Lower lobe of right lung (tissue), 2 donors: ENCODE data around the gene MFSD11. TPM values are rescaled to one million over a fixed set of nuclear protein-coding genes. Genes with fewer than 3 reads are reported as not detected.

Experiments
- ATAC-seq, 2 donors: fragments of 200-7000 bp; cut with Tn5 transposase; one replicate each; pipeline ENCODE4 v1.9.1; 2020 to 2022; ENCODE audit warnings: mild to moderate bottlenecking in 2 of 2, moderate library complexity in 2 of 2
- DNase-seq: peaks from one replicate; pipeline ENCODE4 v3.0.0-alpha.2; 2020
- H3K27ac ChIP-seq: fragments of 200-600 bp; one replicate; pipeline ENCODE4 v1.8.0; 2022
- H3K27me3 ChIP-seq: fragments of 200-600 bp; one replicate; pipeline ENCODE4 v1.8.0; 2022; ENCODE audit warnings: low read depth
- H3K36me3 ChIP-seq: fragments of 200-600 bp; one replicate; pipeline ENCODE4 v1.8.0; 2022; ENCODE audit warnings: mild to moderate bottlenecking
- H3K4me1 ChIP-seq: fragments of 200-600 bp; one replicate; pipeline ENCODE4 v1.8.0; 2022
- H3K4me3 ChIP-seq: fragments of 200-600 bp; one replicate; pipeline ENCODE4 v1.8.0; 2022; ENCODE audit warnings: mild to moderate bottlenecking
- H3K9me3 ChIP-seq: fragments of 200-600 bp; one replicate; pipeline ENCODE4 v1.8.0; 2022
- CTCF ChIP-seq: fragments of 200-600 bp; IDR thresholded peaks from one replicate; pipeline ENCODE4 v1.8.0; 2022; ENCODE audit warnings: antibody characterized with exemption, mild to moderate bottlenecking
- intact Hi-C: fragments of 100-400 bp; cut with DNase I; formaldehyde crosslinking; loops from one replicate; pipeline ENCODE4 v1.11.0; 2022
- microRNA-seq: library from miRNA; unstranded; fragments of <30 nt; microRNA quantifications from one replicate; pipeline ENCODE4 v1.2.0, GENCODE V29; 2020; ENCODE audit warnings: borderline number of aligned reads
- total RNA-seq: library from RNA; stranded (reverse); fragmentation: NEBNext Ultra II Directional; extraction: Animal tissue kit (Norgen Biotek cat#: 25700); gene quantifications from one replicate; pipeline ENCODE4 v1.2.1, GENCODE V29; 2021
- donor health status: DM: no; HTN: yes; CAD: no; lungs with severe emphysema.

MFSD11 gene
- total RNA-seq, 1 donor from 2014 or later, result 32.2 TPM

DNA sequence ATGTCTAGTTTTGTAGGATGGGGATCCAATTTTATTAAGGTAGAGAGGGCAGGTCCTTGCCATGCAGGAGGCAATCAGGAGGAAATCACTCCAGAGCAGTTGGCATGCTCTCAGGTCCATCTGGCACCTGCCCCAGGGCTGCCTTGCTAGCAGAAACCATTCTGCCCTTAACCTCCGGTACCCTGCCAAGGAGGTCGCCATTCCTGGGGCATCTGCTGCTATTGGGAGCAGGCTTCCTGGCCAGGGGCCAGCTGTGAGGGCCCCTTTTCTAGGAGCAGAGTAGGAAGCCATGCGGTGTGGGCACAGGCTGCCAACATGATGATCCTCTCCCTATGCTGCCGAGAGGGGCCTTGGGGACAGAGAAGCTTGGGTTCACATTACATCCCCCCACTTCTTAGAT, 82.6 kb downstream of the MFSD11 start:
- Histone ChIP-seq H3K9me3 (no peaks in the 10 kb centered on the region), H3K4me1 (no peaks in the 10 kb centered on the region), H3K36me3 (no peaks in the 10 kb centered on the region), H3K4me3 (no peak overlapping the region), H3K27ac (no peak overlapping the region), H3K27me3 (no peaks in the 10 kb centered on the region)
- DNase-seq, result no peak
- no peak for ATAC-seq
- intact Hi-C loops, result no loop called here
- TF ChIP-seq CTCF, result no peak

GRCh38 chr17:76822184-76822778, 84.4 kb downstream of the MFSD11 start:
- H3K4me1 ChIP-seq, result no peaks in the 10 kb centered on the region
- no peaks in the 10 kb centered on the region for H3K9me3 ChIP-seq
- H3K27me3 ChIP-seq, result no peaks in the 10 kb centered on the region
- ATAC-seq (no peak), DNase-seq (no peak)
- H3K4me3 ChIP-seq, result no peak overlapping the region
- no peak for TF ChIP-seq CTCF
- H3K36me3 ChIP-seq, result no peaks in the 10 kb centered on the region
- intact Hi-C loops, result no loop called here
- H3K27ac ChIP-seq, result no peak overlapping the region

GRCh38 chr17:76824093-76824492, 86.2 kb downstream of the MFSD11 start:
- Histone ChIP-seq H3K27ac (no peak overlapping the region), H3K27me3 (no peaks in the 10 kb centered on the region), H3K4me1 (no peaks in the 10 kb centered on the region), H3K9me3 (no peaks in the 10 kb centered on the region), H3K4me3 (no peak overlapping the region), H3K36me3 (no peaks in the 10 kb centered on the region)
- no peak for TF ChIP-seq CTCF
- DNase-seq (no peak), ATAC-seq (no peak)
- intact Hi-C loops, result no loop called here

- H3K4me1 ChIP-seq, result no peaks in the 10 kb centered on the region
- intact Hi-C loops, result no loop called here
- H3K27me3 ChIP-seq, result no peaks in the 10 kb centered on the region
- H3K36me3 ChIP-seq, result no peaks in the 10 kb centered on the region
- H3K4me3 ChIP-seq, result no peak overlapping the region
- ATAC-seq (peak in 1 of 2 donors; percentile 16), DNase-seq (no peak)
- no peaks in the 10 kb centered on the region for H3K9me3 ChIP-seq
- no peak for TF ChIP-seq CTCF
- H3K27ac ChIP-seq, result no peak overlapping the region
These were observed 88.6 kb downstream of the MFSD11 start for GRCh38 chr17:76826330-76827068.

- ATAC-seq, result no peak
- Histone ChIP-seq H3K4me1 (no peaks in the 10 kb centered on the region), H3K4me3 (no peak overlapping the region), H3K27ac (no peak overlapping the region), H3K27me3 (no peaks in the 10 kb centered on the region), H3K36me3 (no peaks in the 10 kb centered on the region), H3K9me3 (no peaks in the 10 kb centered on the region)
- intact Hi-C loops, result no loop called here
- DNase-seq, result no peak
- no peak for TF ChIP-seq CTCF
These were observed 89.8 kb downstream of the MFSD11 start for GRCh38 chr17:76827736-76828135.

Small RNA genes lying within 50 kb of the gene (microRNA-seq; reads per million reads assigned to microRNA genes)
- gene MIR636, result not detected

Other genes starting within 250 kb of the MFSD11 start
- gene RHBDF2, start 236.7 kb upstream of the MFSD11 start, total RNA-seq, result 47.8 TPM
- gene CYGB, start 200.4 kb upstream of the MFSD11 start, total RNA-seq, result 30.2 TPM
- gene PRCD, start 198.1 kb upstream of the MFSD11 start, total RNA-seq, result 8.2 TPM
- 29.0 TPM for gene ST6GALNAC2, start 152.3 kb upstream of the MFSD11 start, total RNA-seq
- gene ST6GALNAC1, start 94.4 kb upstream of the MFSD11 start, total RNA-seq, result 16.6 TPM
- gene MXRA7, start 27.2 kb upstream of the MFSD11 start, total RNA-seq, result 105 TPM
- 29.6 TPM for gene JMJD6, start 11.5 kb upstream of the MFSD11 start, total RNA-seq
- gene METTL23, start 11.3 kb upstream of the MFSD11 start, total RNA-seq, result 31.6 TPM
- 122 TPM for gene SRSF2, start 788 bp upstream of the MFSD11 start, total RNA-seq
- 1.3 TPM for gene MGAT5B, start 130.3 kb downstream of the MFSD11 start, total RNA-seq